Kidney epithelial cell (primary cell): ENCODE measurements around the gene ATXN1. TPM values are rescaled to one million over a fixed set of nuclear protein-coding genes. Genes with fewer than 3 reads are reported as not detected.

Experiments
- DNase-seq: peaks from one replicate; pipeline ENCODE4 v3.0.0-alpha.2; 2010; ENCODE audit warnings: low read depth
- H3K27me3 ChIP-seq: 2 replicates; pipeline ENCODE4 v1.6.0; 2011; ENCODE audit warnings: low read length; ENCODE audit not compliant: control insufficient read depth, insufficient read depth
- H3K36me3 ChIP-seq: 2 replicates; pipeline ENCODE4 v1.5.1; 2011; ENCODE audit warnings: low read length; ENCODE audit not compliant: control insufficient read depth, insufficient read depth
- H3K4me3 ChIP-seq: 2 replicates; pipeline ENCODE4 v1.5.1; 2011; ENCODE audit warnings: low read depth, mild to moderate bottlenecking, control low read depth, low read length
- CTCF ChIP-seq: IDR thresholded peaks from 2 replicates; pipeline ENCODE4 v1.5.1; 2011; ENCODE audit warnings: mild to moderate bottlenecking, moderate library complexity, low read length, control low read depth, inconsistent platforms; ENCODE audit not compliant: insufficient read depth, poor library complexity, severe bottlenecking
- total RNA-seq: library from RNA; depleted of rRNA; stranded (reverse); fragments of >200 nt; gene quantifications from 2 replicates; pipeline ENCODE4 v1.2.3, GENCODE V29; 2015

Gene ATXN1
- total RNA-seq, 1 donor from 2014 or later = 12.5 TPM

GRCh38 chr6:16320533-16321340, 440.5 kb downstream of the ATXN1 start:
- no peak for DNase-seq
- Histone ChIP-seq H3K36me3 (no peaks in the 10 kb centered on the region), H3K27me3 (no peaks in the 10 kb centered on the region), H3K4me3 (no peak overlapping the region)
- TF ChIP-seq CTCF = no peak

- DNase-seq = peak; percentile 86
These were observed 441.3 kb downstream of the ATXN1 start for GRCh38 chr6:16319813-16320532.

GRCh38 chr6:16318953-16319720, 442.1 kb downstream of the ATXN1 start:
- Histone ChIP-seq H3K27me3 (no peaks in the 10 kb centered on the region), H3K4me3 (no peak overlapping the region), H3K36me3 (no peaks in the 10 kb centered on the region)
- no peak for DNase-seq
- no peak for TF ChIP-seq CTCF

More at GRCh38 chr6:16319813-16320532, 441.3 kb downstream of the ATXN1 start:
- no peak for TF ChIP-seq CTCF
- H3K36me3 ChIP-seq = no peaks in the 10 kb centered on the region
- no peak overlapping the region for H3K4me3 ChIP-seq
- H3K27me3 ChIP-seq = no peaks in the 10 kb centered on the region

- TF ChIP-seq CTCF = no peak
- Histone ChIP-seq H3K4me3 (no peak overlapping the region), H3K27me3 (no peaks in the 10 kb centered on the region), H3K36me3 (no peaks in the 10 kb centered on the region)
- no peak for DNase-seq
These were observed 442.7 kb downstream of the ATXN1 start for GRCh38 chr6:16318538-16318937.

GRCh38 chr6:16316741-16317251, 444.5 kb downstream of the ATXN1 start:
- H3K4me3 ChIP-seq = no peak overlapping the region
- DNase-seq = no peak

More at GRCh38 chr6:16316741-16317251, 444.5 kb downstream of the ATXN1 start:
- peak; percentile 75 for TF ChIP-seq CTCF
- Histone ChIP-seq H3K36me3 (no peaks in the 10 kb centered on the region), H3K27me3 (no peaks in the 10 kb centered on the region)
